ENCODE data around the gene MTFR1L. TPM values are rescaled to one million over a fixed set of nuclear protein-coding genes. Genes with fewer than 3 reads are reported as not detected.

Gene MTFR1L
- total RNA-seq, 1 experiment from 2014 or later, result 28.9 TPM

GRCh38 chr1:25809283-25809926 is 10.3 kb upstream of the MTFR1L start (continued):
- TF ChIP-seq ARID4B (CRISPR knock-in tag; IDR thresholded peaks at IDR 0.05; ENCODE audit: borderline replicate concordance), result no peak
- no peak for TF ChIP-seq SOX15 (CRISPR knock-in tag; IDR thresholded peaks at IDR 0.05)

GRCh38 chr1:25809929-25810328 is 9.8 kb upstream of the MTFR1L start:
- Mint-ChIP-seq H3K4me3 (no peak overlapping the region), H3K27me3 (ENCODE audit: low read depth) (no peaks in the 10 kb centered on the region), H3K27ac (no peak overlapping the region), H3K36me3 (peaks cover 21% of the 10 kb centered on the region), H3K9me3 (no peaks in the 10 kb centered on the region), H3K4me1 (0 out of 2 replicates have a peak, but pooled peaks cover 3% of the 10 kb centered on the region)
- ChIA-PET POLR2A (interaction anchor here (0.6 kb wide), 1 partner anchor 86 kb away, joined by 3 read pairs; no protein-coding TSS in a partner anchor), CTCF (interaction anchor here (0.6 to 4.7 kb wide), 21 partner anchors 8 to 324 kb away, joined by 3 to 80 read pairs (median 6); partner anchors contain the start of genes MTFR1L and SELENON)
- ATAC-seq (no peak), DNase-seq (ENCODE audit: low spot score) (no peak)
- TF ChIP-seq CREM (CRISPR knock-in tag; IDR thresholded peaks at IDR 0.05) (no peak), CDX4 (CRISPR knock-in tag; IDR thresholded peaks at IDR 0.05; ENCODE audit: borderline replicate concordance) (no peak), MXD4 (CRISPR knock-in tag; IDR thresholded peaks at IDR 0.05; ENCODE audit: borderline replicate concordance) (no peak), ETV6 (CRISPR knock-in tag; IDR thresholded peaks at IDR 0.05) (no peak), JUN (CRISPR knock-in tag; IDR thresholded peaks at IDR 0.05) (no peak), ATF6 (CRISPR knock-in tag; IDR thresholded peaks at IDR 0.05) (no peak), GABPB1 (CRISPR knock-in tag; IDR thresholded peaks at IDR 0.05) (no peak), ZNF219 (CRISPR knock-in tag; IDR thresholded peaks at IDR 0.05; ENCODE audit: borderline replicate concordance) (no peak), TP53 (CRISPR knock-in tag; IDR thresholded peaks at IDR 0.05) (no peak), TEAD1 (CRISPR knock-in tag; IDR thresholded peaks at IDR 0.05) (no peak), NFATC4 (CRISPR knock-in tag; IDR thresholded peaks at IDR 0.05) (no peak), IRF1 (CRISPR knock-in tag; IDR thresholded peaks at IDR 0.05) (no peak), NFE2L1 (CRISPR knock-in tag; IDR thresholded peaks at IDR 0.05) (no peak), FOXJ3 (CRISPR knock-in tag; IDR thresholded peaks at IDR 0.05; ENCODE audit: borderline replicate concordance) (no peak), ZNF396 (CRISPR knock-in tag; IDR thresholded peaks at IDR 0.05; ENCODE audit: borderline replicate concordance) (no peak), FOXP4 (CRISPR knock-in tag; IDR thresholded peaks at IDR 0.05) (no peak), USF2 (CRISPR knock-in tag; IDR thresholded peaks at IDR 0.05) (no peak), SMAD3 (CRISPR knock-in tag; IDR thresholded peaks at IDR 0.05; ENCODE audit: borderline replicate concordance) (no peak)
